ENCODE results near the gene PCDHA2. TPM values are rescaled to one million over a fixed set of nuclear protein-coding genes. Genes with fewer than 3 reads are reported as not detected.

The PCDHA2 gene
- total RNA-seq, 1 experiment from 2014 or later, result 2.4 TPM

DNA sequence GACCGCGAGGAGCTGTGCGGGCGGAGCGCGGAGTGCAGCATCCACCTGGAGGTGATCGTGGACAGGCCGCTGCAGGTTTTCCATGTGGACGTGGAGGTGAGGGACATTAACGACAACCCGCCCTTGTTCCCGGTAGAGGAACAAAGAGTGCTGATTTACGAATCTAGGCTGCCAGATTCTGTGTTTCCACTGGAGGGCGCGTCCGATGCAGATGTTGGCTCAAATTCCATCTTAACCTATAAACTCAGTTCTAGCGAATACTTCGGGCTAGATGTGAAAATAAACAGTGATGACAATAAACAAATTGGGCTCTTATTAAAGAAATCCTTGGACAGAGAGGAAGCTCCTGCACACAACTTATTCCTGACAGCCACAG is 33.7 kb downstream of the PCDHA2 start:
- ChIA-PET CTCF (interaction anchor here (0.6 to 3.6 kb wide), 12 partner anchors 13 to 299 kb away, joined by 3 to 32 read pairs (median 4); partner anchors contain the start of genes PCDHA1, PCDHA10, PCDHA2 and PCDHA4), POLR2A (no interaction called here)
- no peak for TF ChIP-seq ZNF263 (CRISPR knock-in tag; IDR thresholded peaks at IDR 0.05; ENCODE audit: low read depth)
- TF ChIP-seq, protein P1, sequence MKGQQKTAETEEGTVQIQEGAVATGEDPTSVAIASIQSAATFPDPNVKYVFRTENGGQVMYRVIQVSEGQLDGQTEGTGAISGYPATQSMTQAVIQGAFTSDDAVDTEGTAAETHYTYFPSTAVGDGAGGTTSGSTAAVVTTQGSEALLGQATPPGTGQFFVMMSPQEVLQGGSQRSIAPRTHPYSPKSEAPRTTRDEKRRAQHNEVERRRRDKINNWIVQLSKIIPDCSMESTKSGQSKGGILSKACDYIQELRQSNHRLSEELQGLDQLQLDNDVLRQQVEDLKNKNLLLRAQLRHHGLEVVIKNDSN (CRISPR knock-in tag; IDR thresholded peaks at IDR 0.05), result no peak
- TF ChIP-seq TEAD1 (CRISPR knock-in tag; IDR thresholded peaks at IDR 0.05), result no peak
- TF ChIP-seq, protein P2, sequence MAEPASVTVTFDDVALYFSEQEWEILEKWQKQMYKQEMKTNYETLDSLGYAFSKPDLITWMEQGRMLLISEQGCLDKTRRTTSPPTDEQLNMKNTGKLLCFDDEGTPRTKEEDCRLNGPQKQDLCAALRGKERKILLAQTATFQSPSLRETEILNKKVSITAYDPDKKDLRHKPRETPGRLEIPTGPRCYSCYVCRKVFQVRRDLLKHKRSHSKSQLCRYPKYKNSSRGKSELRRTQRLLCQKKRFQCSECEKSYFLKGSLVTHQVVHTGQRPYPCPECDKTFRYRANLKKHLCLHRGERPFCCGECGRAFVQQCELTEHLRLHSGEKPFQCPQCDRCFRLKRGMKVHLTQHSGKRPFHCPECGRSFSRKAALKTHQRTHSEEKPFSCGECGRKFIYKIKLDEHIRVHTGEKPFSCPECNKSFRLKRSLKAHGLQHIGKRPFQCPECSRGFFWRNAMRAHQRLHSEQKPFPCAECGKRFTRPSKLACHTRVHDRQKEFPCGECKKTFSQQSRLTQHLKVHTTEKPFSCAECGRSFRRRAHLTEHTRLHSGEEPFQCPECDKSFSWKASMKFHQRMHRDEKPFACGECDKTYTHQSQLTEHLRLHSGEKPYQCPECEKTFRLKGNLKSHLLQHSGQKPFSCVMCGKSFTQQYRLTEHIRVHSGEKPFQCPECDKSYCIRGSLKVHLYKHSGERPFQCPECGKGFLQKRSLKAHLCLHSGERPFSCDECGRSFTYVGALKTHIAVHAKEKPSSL (CRISPR knock-in tag; conservative IDR thresholded peaks at IDR 0.05), result no peak
- TF ChIP-seq PRRX2 (CRISPR knock-in tag; IDR thresholded peaks at IDR 0.05), result no peak
- TF ChIP-seq NR2C2 (CRISPR knock-in tag; IDR thresholded peaks at IDR 0.05), result no peak
- no peak for TF ChIP-seq ATF1 (CRISPR knock-in tag; IDR thresholded peaks at IDR 0.05)
- TF ChIP-seq MXD4 (CRISPR knock-in tag; IDR thresholded peaks at IDR 0.05; ENCODE audit: borderline replicate concordance), result no peak
- TF ChIP-seq, protein P3, sequence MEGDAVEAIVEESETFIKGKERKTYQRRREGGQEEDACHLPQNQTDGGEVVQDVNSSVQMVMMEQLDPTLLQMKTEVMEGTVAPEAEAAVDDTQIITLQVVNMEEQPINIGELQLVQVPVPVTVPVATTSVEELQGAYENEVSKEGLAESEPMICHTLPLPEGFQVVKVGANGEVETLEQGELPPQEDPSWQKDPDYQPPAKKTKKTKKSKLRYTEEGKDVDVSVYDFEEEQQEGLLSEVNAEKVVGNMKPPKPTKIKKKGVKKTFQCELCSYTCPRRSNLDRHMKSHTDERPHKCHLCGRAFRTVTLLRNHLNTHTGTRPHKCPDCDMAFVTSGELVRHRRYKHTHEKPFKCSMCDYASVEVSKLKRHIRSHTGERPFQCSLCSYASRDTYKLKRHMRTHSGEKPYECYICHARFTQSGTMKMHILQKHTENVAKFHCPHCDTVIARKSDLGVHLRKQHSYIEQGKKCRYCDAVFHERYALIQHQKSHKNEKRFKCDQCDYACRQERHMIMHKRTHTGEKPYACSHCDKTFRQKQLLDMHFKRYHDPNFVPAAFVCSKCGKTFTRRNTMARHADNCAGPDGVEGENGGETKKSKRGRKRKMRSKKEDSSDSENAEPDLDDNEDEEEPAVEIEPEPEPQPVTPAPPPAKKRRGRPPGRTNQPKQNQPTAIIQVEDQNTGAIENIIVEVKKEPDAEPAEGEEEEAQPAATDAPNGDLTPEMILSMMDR (IDR thresholded peaks at IDR 0.05), result no peak
- TF ChIP-seq CREM (CRISPR knock-in tag; IDR thresholded peaks at IDR 0.05), result no peak
- no peak for TF ChIP-seq IRF2 (CRISPR knock-in tag; IDR thresholded peaks at IDR 0.05; ENCODE audit: borderline replicate concordance, low read depth)
- TF ChIP-seq, protein P4, sequence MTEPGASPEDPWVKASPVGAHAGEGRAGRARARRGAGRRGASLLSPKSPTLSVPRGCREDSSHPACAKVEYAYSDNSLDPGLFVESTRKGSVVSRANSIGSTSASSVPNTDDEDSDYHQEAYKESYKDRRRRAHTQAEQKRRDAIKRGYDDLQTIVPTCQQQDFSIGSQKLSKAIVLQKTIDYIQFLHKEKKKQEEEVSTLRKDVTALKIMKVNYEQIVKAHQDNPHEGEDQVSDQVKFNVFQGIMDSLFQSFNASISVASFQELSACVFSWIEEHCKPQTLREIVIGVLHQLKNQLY (CRISPR knock-in tag; IDR thresholded peaks at IDR 0.05), result no peak
- TF ChIP-seq, protein P5, sequence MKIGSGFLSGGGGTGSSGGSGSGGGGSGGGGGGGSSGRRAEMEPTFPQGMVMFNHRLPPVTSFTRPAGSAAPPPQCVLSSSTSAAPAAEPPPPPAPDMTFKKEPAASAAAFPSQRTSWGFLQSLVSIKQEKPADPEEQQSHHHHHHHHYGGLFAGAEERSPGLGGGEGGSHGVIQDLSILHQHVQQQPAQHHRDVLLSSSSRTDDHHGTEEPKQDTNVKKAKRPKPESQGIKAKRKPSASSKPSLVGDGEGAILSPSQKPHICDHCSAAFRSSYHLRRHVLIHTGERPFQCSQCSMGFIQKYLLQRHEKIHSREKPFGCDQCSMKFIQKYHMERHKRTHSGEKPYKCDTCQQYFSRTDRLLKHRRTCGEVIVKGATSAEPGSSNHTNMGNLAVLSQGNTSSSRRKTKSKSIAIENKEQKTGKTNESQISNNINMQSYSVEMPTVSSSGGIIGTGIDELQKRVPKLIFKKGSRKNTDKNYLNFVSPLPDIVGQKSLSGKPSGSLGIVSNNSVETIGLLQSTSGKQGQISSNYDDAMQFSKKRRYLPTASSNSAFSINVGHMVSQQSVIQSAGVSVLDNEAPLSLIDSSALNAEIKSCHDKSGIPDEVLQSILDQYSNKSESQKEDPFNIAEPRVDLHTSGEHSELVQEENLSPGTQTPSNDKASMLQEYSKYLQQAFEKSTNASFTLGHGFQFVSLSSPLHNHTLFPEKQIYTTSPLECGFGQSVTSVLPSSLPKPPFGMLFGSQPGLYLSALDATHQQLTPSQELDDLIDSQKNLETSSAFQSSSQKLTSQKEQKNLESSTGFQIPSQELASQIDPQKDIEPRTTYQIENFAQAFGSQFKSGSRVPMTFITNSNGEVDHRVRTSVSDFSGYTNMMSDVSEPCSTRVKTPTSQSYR (CRISPR knock-in tag; IDR thresholded peaks at IDR 0.05), result no peak
- TF ChIP-seq CBFB (CRISPR knock-in tag; IDR thresholded peaks at IDR 0.05; ENCODE audit: low read depth), result no peak
- TF ChIP-seq, protein P6, sequence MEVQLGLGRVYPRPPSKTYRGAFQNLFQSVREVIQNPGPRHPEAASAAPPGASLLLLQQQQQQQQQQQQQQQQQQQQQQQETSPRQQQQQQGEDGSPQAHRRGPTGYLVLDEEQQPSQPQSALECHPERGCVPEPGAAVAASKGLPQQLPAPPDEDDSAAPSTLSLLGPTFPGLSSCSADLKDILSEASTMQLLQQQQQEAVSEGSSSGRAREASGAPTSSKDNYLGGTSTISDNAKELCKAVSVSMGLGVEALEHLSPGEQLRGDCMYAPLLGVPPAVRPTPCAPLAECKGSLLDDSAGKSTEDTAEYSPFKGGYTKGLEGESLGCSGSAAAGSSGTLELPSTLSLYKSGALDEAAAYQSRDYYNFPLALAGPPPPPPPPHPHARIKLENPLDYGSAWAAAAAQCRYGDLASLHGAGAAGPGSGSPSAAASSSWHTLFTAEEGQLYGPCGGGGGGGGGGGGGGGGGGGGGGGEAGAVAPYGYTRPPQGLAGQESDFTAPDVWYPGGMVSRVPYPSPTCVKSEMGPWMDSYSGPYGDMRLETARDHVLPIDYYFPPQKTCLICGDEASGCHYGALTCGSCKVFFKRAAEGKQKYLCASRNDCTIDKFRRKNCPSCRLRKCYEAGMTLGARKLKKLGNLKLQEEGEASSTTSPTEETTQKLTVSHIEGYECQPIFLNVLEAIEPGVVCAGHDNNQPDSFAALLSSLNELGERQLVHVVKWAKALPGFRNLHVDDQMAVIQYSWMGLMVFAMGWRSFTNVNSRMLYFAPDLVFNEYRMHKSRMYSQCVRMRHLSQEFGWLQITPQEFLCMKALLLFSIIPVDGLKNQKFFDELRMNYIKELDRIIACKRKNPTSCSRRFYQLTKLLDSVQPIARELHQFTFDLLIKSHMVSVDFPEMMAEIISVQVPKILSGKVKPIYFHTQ (CRISPR knock-in tag; IDR thresholded peaks at IDR 0.05), result no peak
- TF ChIP-seq, protein P7, sequence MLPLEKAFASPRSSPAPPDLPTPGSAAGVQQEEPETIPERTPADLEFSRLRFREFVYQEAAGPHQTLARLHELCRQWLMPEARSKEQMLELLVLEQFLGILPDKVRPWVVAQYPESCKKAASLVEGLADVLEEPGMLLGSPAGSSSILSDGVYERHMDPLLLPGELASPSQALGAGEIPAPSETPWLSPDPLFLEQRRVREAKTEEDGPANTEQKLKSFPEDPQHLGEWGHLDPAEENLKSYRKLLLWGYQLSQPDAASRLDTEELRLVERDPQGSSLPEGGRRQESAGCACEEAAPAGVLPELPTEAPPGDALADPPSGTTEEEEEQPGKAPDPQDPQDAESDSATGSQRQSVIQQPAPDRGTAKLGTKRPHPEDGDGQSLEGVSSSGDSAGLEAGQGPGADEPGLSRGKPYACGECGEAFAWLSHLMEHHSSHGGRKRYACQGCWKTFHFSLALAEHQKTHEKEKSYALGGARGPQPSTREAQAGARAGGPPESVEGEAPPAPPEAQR (CRISPR knock-in tag; IDR thresholded peaks at IDR 0.05), result no peak
- TF ChIP-seq, protein P8, sequence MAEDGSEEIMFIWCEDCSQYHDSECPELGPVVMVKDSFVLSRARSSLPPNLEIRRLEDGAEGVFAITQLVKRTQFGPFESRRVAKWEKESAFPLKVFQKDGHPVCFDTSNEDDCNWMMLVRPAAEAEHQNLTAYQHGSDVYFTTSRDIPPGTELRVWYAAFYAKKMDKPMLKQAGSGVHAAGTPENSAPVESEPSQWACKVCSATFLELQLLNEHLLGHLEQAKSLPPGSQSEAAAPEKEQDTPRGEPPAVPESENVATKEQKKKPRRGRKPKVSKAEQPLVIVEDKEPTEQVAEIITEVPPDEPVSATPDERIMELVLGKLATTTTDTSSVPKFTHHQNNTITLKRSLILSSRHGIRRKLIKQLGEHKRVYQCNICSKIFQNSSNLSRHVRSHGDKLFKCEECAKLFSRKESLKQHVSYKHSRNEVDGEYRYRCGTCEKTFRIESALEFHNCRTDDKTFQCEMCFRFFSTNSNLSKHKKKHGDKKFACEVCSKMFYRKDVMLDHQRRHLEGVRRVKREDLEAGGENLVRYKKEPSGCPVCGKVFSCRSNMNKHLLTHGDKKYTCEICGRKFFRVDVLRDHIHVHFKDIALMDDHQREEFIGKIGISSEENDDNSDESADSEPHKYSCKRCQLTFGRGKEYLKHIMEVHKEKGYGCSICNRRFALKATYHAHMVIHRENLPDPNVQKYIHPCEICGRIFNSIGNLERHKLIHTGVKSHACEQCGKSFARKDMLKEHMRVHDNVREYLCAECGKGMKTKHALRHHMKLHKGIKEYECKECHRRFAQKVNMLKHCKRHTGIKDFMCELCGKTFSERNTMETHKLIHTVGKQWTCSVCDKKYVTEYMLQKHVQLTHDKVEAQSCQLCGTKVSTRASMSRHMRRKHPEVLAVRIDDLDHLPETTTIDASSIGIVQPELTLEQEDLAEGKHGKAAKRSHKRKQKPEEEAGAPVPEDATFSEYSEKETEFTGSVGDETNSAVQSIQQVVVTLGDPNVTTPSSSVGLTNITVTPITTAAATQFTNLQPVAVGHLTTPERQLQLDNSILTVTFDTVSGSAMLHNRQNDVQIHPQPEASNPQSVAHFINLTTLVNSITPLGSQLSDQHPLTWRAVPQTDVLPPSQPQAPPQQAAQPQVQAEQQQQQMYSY (CRISPR knock-in tag; IDR thresholded peaks at IDR 0.05), result no peak; the same call in 1 of the 2 replicates
- TF ChIP-seq, protein P9, sequence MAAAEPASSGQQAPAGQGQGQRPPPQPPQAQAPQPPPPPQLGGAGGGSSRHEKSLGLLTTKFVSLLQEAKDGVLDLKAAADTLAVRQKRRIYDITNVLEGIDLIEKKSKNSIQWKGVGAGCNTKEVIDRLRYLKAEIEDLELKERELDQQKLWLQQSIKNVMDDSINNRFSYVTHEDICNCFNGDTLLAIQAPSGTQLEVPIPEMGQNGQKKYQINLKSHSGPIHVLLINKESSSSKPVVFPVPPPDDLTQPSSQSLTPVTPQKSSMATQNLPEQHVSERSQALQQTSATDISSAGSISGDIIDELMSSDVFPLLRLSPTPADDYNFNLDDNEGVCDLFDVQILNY (CRISPR knock-in tag; IDR thresholded peaks at IDR 0.05), result no peak
- Mint-ChIP-seq H3K4me1 (peaks cover 4% of the 10 kb centered on the region; the same call in 1 of the 2 replicates), H3K27ac (no peak overlapping the region), H3K27me3 (ENCODE audit: low read depth) (no peaks in the 10 kb centered on the region), H3K9me3 (0 out of 2 replicates have a peak, but pooled peaks cover 3% of the 10 kb centered on the region), H3K36me3 (peaks cover 14% of the 10 kb centered on the region), H3K4me3 (peak overlapping the region; percentile 74)
- ATAC-seq (peak; percentile 77), DNase-seq (ENCODE audit: low spot score) (no peak)

Data from WTC11 (cell line).